SK-N-DZ (cell line): ENCODE measurements around the gene MMAB.

Source experiments
- DNase-seq: peaks from one replicate; pipeline ENCODE4 v3.0.0-alpha.2; 2015; ENCODE audit warnings: low spot score

Gene MMAB

DNA sequence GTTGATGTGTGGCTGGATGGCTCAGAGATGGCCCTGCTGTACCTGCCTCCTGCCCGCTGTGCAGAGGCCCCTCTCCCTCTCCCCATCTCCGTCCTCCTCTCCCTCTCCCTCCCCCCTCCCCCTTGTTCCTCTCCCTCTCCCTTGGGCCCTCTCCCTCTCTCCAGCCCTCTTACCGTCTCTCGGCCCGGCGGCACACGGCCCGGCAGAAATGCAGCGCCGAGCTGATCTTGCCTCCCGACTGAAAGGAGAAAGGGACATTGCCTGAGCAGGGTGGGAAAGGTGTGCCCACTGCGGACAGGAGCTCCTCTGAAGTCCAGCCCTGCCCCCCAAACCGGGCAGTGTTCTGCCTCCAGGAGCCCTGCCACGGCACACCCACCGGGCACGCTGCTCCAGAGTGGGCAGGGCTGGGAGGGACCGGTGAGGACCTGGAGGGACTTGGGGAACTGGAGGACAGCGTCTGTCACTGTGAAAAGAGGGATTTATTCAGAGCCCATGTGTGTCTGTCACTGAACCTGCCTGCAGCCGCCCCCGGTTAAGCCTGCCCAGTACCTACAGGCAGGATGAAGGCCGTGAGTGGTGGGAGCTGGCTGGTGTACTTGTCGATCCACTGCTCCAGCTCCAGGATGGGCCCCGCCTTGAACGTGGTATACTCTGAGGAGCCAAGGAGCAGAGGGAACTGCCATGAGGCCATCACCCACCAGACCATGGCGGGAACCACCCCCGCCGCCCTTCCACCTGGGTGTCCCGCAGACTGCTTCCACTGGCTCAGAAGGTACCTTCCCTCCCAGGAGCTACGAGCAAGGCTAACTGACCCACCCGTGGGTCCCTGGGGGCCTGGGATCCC lies 12.2 kb downstream of the MMAB start:
- DNase-seq, result no peak

DNA sequence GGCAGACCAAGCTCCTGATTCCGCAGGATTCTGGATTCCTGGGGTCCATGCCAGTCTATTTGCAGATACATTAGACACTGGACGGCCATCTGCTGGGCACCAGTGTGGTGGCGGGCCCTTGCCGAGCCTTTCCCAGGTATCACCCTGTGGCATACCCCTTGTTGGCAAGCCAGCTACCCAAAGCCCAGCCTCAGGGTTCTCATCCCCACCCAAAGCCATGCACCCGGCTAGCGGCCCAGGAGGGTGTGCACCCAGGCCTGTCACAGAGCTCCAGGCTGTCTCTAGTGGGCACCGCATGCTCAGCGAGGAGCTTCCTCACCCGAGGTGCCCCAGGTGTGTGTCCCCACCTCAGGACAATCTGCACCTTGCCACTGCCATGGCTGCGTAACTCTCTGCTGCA lies 13.7 kb downstream of the MMAB start:
- DNase-seq, result no peak

DNA sequence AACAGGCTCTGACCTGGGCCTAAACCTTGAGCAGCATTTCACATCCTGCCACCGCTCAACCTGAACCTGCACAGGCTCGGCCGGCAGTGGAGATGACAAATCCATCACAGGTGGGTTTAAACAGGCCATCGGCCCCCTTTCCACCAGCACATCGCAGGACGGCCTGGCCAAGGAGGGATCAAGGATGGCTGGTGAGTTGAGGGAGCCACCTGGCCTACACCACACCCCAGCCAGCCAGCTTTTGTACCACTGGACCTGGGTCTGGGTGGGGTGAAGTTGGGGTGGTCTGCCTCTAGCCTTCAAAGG lies 14.2 kb downstream of the MMAB start:
- DNase-seq, result no peak

DNA sequence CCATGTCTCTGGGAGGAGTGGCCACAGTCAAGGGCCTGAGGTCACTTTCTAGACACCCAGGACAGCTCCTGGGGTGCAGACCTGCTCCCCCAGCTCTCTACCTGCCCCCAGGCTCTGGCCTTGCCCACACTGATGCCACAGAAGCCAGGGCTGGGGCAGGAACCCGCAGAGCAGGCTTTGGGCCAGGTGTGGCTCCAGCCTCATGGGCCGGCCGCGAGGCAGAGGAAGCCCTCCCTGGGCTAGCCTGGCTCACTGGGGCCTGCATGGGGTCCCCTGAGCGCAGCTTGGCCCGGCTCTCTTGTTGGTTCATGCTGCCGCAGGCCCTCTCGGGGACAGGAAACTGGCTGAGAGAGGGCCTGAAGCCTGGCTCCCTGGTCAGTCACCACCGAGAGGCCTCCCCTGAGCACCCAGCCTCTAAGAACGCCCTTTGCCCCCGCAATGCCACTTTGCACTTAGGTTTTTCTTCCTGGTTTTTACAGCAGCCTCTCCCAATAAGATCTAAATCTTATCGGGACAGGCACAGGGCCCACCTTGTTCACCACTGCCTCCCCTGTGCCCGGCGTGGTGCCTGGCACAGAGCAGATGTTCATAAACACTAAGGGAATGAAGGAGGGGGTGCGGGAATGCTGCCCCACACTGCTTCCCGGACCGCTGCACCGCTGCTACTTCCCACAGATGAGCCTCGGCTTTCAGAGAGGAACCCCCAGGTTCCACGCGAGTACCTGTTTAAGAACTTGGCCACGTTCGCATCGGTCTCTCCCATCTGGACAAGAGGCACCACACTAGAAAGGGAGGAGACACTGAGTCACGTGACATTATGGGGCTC lies 14.7 kb downstream of the MMAB start:
- DNase-seq, result no peak

DNA sequence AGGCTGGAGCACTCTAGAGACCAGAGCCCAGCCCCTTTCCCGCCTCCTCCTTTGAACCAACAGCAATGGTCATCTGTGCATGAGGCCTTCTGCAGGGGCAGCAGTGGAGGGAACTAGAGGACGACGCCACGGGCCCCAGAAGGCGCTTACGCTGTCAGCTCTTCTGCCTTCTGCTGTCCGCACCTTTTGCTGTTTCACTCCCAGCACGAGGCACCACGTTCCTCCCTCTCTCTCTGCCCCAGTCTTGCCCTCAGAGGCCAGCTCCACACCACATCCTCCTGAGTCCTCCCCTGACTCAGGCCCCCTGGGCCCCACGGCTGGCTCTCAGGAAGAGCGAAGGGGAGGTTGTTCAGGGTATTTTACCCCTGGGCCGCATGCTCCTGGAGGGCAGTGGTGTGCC lies 15.5 kb downstream of the MMAB start:
- no peak for DNase-seq

DNA sequence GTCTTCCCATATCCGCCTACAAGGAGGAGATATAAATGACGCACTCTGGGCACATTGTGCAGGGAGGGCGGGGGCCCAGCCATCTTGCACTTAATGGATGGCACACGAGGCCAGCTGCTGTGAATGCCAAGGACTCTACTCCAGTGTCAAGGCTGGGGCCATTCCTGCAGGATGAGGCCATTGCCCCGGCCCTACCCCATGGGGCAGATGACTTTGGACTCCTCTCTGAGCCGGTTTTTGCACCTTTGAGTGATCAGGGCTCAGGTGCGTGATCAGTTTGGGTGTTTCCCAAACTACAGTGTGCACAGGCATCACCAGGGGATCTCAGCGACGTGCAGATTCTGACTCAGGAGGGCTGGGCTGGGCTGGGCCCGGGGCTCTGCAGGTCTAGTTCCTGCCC lies 16.1 kb downstream of the MMAB start:
- DNase-seq, result no peak

DNA sequence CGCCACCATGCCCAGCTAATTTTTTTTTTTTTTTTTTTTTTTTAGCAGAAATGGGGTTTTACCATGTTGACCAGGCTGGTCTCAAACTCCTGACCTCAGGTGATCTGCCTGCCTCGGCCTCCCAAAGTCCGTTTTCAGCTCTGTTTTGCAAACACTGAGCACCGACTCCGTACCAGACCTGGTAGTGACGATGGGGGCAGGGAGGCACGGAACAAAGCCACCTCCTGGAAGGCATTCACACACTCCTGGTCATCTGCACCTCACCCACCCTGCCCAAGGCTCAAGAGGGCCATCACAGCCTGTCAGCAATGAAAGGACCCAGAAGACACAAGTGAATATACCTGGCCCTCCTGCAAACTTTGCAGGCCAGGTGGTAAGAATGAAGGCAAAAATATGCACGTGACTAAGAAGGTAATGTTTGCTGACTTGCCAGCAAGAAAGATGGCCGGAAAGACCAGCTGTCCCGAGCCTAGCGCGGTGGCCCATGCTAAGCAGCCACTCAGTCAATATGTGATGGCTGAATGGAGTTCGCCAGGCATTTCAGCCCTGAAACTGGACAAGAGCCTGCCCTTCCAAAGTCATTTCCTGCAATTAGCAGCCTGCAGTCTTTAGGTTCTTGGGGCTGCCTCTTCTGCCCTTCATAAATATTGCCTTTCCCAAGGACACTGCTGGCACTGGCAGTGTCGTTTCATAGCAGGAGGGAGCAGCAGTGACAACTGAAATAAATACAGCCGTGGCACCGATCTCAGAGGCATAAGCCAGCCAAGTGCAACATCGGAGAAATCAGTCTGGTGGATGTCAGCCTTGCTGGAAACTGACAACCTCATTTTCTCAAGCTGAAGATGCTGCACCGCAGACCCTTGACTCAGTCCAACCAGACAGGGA lies 17.6 kb downstream of the MMAB start:
- no peak for DNase-seq

DNA sequence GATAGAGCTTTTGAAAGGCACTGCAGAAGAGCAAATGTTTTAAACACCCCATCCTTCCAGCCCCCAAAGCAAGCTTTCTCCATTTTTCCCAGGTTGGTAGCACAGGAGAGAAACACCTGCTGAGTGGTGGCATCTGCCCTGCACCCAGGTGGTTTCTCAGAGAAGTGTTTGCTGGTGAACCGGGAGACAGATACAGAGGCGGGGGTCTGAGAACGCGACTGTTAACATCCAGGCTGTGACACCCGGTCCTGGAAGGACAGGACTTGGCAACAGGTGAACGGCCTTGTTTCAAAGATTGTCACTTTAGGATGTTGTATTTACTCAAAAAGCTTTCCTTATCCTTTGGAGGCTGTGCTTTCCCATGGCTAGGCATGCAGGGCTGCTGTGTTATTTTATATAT lies 18.5 kb downstream of the MMAB start:
- no peak for DNase-seq

DNA sequence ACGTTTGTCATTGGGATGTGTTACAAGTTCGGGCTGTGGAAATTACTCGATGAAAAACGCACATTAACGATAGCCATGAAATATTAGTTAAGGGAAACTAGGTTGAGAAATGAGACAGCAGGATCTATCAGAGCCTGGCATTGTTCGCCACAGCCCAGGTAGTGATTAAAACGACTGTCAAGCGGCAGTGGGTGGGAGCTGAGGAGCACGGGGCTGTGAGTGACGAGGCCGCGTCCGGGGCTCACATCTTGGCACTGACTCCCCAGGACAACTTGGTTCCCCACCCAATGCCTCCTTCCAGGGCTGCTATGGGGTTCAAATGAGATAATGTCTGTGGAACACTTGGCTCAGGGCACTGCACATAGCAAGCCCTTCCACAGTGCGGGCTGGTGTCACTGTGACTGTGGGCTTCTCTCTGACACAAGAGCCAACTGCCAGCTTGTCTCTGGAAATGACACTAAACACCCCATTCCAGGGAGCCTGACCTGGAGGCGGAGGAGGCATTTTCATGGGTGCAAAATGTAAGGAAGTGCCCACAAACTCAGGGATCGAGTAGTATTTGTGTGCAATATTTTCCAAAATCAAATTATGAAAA lies 19.3 kb downstream of the MMAB start:
- no peak for DNase-seq

DNA sequence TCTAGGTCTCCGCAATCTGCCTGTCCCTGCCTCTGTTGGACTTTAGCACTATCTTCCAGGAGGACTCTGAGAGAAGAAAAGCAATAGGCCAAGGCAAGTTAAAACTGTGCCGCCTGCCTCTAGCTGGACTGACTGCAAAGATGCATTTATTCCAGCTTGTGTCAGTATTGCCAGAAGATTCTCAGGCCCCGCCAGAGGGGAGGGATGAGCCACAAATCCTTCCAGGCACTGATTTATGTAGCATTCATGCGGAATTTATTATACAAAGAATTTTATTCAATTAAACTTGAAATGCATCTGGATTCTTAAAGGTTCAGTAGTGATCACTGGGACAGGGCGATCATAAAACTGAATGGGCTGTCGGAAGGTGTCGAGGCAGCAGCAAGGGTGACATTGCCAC lies 19.8 kb downstream of the MMAB start:
- no peak for DNase-seq

DNA sequence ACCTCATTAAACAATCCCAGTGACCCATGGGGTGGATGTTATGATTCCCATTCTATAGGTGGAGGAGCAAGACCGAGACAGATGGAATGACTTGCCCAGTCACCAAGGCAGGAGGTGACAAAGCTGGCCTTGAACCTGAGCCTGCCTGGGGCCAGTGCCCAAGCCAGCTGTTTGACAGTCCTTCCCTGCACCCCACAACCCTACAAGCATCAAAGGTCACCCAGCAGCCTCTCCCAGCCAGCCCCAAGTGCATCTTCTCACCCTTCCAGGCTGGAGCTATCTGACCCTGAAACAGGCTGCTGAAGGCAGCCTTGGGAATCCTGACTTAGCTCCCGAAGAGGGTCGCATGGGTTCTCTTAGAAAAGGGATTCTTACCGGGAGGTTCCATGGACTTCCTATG lies 20.3 kb downstream of the MMAB start:
- DNase-seq, result no peak

DNA sequence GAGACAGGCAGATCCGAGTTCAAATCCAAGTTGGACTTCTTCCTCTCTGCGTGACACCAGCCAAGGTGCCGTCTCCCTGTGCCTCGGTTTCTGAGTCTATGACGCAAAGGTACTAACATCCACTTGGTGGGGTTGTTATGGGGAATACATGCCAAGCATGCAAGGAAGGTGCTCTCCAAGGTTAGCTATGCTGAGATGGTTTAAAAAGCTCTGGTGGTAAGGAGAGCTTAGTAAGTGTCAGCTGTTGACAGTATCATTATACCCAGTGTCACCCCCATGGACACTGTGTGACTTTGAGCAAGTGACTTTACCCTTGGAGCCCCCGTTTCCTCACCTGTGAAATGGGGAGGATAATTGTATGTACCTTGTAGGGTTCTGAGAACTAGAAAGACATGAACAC lies 22.2 kb downstream of the MMAB start:
- no peak for DNase-seq

DNA sequence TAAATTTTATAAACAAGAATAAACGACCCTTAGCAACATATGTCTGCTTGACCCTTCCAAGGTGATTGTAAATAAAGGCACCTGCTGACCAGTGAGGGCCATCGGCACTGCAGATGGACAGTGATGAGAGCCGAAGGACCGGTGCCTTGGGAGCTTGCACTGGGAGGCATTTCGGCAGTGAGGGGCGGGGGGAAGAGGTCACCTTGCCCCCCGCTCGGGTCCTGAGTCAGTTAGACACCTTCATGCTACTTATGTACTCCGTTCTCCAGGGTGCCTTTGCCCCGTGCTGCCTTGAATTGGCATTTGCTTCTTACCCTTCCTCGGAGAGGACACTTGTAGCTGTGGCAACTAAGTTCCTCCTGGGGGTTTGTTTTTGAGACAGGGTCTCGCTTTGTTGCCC lies 23.0 kb downstream of the MMAB start:
- no peak for DNase-seq

DNA sequence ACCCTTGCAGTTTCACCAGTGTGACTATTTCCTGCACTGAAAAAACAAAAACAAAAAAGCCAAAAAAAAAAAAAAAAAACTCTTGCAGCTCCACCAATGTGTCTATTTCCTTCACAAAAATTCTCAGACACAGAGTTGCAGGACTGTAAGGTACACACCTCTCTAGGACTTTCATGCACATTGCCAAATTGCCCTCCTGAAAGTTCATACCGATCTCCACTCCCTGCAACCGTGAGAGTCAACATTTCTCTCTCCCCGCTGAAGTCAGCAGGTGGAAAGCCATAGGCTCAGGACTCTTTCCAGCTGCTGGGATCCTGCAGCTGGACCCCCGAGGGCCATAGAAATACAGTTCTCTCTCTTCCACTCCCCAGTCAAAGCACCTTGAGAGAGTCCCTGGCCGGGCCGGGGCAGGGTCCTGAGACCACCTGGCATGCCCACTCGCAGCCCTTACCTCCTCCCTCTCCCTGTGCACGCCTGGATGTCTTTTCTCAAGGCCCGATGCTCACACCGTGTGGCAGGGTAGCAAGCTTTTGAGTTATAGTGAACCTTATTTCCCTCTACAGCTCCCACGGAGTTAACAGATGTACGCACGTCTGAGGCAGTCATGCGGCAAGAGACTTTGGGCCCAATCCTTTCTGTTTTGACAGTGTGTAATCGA lies 23.6 kb downstream of the MMAB start:
- DNase-seq, result no peak

DNA sequence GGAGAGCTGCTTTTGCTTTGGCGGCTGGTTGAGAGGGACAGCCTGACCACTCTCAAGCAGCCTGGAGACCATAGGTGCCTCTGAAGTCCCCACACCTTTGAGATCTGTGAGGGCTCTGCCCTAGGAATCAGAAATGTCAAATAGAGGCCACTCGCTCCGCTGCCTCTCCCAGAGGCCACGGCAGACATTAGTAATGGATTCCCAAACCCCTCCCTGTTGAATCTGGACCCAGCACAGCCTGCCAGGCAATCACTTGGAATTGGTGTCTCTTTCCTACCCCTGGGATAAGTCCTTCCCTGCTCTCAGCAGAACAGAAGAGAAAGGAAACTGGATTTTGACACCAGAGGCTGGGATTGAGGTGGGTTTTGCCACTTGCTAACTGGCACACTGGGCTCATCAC lies 25.0 kb downstream of the MMAB start:
- DNase-seq, result no peak

DNA sequence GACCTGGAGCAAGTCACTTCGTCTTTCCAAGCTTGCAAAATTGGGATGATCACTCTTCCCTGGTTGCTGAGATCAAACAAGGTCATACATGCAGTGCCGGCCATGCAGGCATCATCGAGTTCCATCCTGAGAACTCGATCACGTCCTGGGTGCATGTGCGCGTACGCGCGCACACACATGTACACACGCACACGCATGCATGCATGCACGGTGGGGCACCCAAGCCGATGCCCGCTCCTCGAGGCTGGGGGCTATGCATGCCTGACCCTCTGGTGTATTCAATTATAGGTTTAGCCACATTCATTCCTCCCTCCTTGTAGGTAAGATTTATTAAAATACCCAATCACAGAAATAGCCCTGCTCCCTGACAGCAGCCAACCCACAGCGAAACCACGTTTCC lies 26.0 kb downstream of the MMAB start:
- no peak for DNase-seq

DNA sequence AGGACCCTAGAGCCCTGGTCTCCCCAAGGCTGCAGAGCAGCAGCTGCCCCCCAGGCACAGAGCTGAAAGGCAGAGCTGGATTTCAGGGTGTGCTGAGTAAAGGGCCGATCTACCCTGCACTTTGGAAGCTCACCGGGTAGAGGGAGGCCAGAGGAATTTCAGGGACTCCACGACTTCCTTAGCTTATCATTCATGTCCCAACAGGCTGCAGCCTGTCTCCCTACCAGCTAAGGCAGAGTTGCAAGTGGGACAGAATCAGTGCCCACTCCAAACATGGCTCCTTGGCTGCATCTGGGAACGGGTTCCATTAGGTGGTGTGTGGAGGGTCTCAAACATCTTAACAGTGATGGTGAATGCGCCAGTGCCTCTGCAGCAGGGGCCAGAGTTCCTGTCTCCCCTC lies 27.5 kb downstream of the MMAB start:
- no peak for DNase-seq

DNA sequence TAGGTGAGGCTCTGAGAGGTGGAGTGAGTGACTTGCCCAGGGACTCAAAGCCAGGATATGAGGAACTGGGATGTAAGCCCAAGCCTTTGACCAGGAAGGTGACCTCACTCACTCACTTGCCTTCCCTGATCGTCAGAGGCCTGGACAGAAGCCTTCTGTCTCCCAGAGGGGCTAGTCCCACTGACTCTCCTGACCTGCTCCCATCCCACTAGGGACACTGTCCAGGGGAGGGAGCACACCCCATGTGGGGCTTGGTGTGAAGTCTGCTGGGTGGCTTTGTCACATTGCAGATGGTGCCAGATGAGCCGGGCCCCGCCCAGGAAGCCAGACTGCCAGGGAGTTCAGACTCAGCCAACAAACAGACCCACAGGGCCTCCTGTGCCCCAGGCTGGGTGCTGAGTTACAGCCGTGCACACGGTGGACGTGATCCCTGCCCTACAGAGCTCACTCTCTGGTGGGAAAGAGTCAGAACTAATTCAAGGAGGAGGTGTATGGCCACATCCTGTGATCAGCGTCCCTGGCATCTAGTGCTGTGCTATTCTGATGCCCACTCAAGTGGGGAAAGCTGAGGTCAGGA lies 28.3 kb downstream of the MMAB start:
- DNase-seq, result no peak

DNA sequence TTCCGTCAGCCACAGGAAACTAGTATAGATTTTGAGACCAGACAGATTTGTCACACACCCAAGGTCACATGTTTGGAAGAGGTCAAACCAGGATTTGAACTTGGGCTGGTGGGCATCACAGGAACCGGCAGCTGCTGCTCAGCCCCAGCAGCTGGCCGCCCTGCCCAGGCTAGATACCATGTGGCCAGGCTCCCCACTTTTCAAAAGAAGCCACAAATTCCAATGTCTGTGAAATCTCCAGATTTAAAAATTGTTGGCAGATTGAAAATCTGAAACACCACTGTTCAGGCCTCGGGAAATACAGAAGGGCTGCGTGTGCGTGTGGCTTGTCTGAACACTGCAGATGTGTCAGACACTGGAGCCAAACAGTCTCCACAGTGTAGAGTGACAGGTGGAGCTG lies 30.4 kb downstream of the MMAB start:
- no peak for DNase-seq

DNA sequence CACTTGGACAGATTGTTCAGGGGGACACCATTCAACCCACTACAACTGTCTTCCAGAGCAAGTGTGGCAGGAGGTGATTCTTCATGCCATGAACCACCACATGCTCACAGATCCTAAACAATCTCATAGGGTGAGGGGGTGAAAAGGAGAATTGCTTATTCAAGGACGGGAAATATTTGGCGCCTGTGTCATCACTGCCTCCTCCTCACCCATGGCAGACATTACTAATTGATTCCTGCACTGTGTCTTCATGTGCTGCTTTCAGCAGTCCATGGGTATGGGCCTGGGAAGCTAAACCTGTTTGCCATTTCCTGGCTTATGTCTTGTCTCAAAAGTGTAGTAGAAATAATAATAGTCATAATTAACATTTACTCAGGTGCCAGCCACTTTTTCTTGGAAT lies 31.3 kb downstream of the MMAB start:
- no peak for DNase-seq

DNA sequence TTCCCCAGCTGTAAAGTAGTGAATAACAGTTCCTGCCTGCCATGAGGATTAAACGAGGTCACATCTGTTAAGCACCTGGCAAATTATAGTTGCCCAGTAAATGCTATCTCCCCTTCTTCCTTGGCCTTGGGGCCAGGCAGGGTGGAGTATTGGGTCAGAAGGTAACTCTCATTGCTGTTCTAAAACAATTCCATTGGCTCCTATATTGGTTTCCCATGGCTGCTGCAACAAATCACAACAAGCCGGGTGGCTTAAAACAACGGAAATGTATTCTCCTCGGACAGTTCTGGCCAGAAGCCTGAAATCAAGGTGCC lies 31.9 kb downstream of the MMAB start:
- no peak for DNase-seq
